Germinal center (tissue), 1 donor: ENCODE measurements around the gene AP5M1.
"Not testable (repeated sequence)": the region's sequence is repeated elsewhere in the genome, so short reads cannot be mapped to it uniquely, and the experiment has no call there.

Experiments used
- DNase-seq: peaks from one replicate; pipeline ENCODE4 v3.0.0; 2012; ENCODE audit warnings: mixed read lengths, low spot score

AP5M1 gene

GRCh38 chr14:57268161-57269069 is at the start of gene AP5M1, which contains the start of gene EXOC5:
AP5M1 (plus strand) TSS chr14:57268971; CDS start chr14:57269315, 344 bp downstream.
EXOC5 (minus strand) TSS chr14:57268905; CDS start chr14:57268648, 257 bp downstream.
- DNase-seq = peak; percentile 86

GRCh38 chr14:57221931-57222330 is 46.8 kb upstream of the AP5M1 start:
- no peak for DNase-seq

GRCh38 chr14:57227083-57227482 is 41.7 kb upstream of the AP5M1 start:
- DNase-seq = no peak

- not testable (repeated sequence) for DNase-seq
Observed at GRCh38 chr14:57228320-57228719, 40.5 kb upstream of the AP5M1 start.

- no peak for DNase-seq
Observed at GRCh38 chr14:57232006-57232405, 36.8 kb upstream of the AP5M1 start.

- not testable (repeated sequence) for DNase-seq
Observed at GRCh38 chr14:57240115-57240514, 28.7 kb upstream of the AP5M1 start.

GRCh38 chr14:57243320-57243719 is 25.5 kb upstream of the AP5M1 start:
- DNase-seq = no peak

- DNase-seq = no peak
Observed at GRCh38 chr14:57244106-57244505, 24.7 kb upstream of the AP5M1 start.

- DNase-seq = no peak
Observed at GRCh38 chr14:57245941-57246340, 22.8 kb upstream of the AP5M1 start.

- DNase-seq = no peak
Observed at GRCh38 chr14:57246933-57247657, 21.7 kb upstream of the AP5M1 start.

- DNase-seq = no peak
Observed at GRCh38 chr14:57254884-57255283, 13.9 kb upstream of the AP5M1 start.

- not testable (repeated sequence) for DNase-seq
Observed at GRCh38 chr14:57258221-57258620, 10.6 kb upstream of the AP5M1 start.

- no peak for DNase-seq
Observed at GRCh38 chr14:57259672-57260071, 9.1 kb upstream of the AP5M1 start.

- DNase-seq = no peak
Observed at GRCh38 chr14:57261604-57262003, 7.2 kb upstream of the AP5M1 start.

GRCh38 chr14:57262117-57262516 is 6.7 kb upstream of the AP5M1 start:
- DNase-seq = no peak

- DNase-seq = no peak
Observed at GRCh38 chr14:57266065-57266464, 2.7 kb upstream of the AP5M1 start.

GRCh38 chr14:57273236-57273635 is 4.5 kb downstream of the AP5M1 start:
- no peak for DNase-seq

GRCh38 chr14:57274551-57274950 is 5.8 kb downstream of the AP5M1 start:
- no peak for DNase-seq

- no peak for DNase-seq
Observed at GRCh38 chr14:57275023-57275664, 6.4 kb downstream of the AP5M1 start.

GRCh38 chr14:57277062-57277461 is 8.3 kb downstream of the AP5M1 start:
- DNase-seq = no peak

- no peak for DNase-seq
Observed at GRCh38 chr14:57287745-57288144, 19.0 kb downstream of the AP5M1 start.

- no peak for DNase-seq
Observed at GRCh38 chr14:57290751-57291150, 22.0 kb downstream of the AP5M1 start.
